GM18498 (cell line): ENCODE measurements around the gene ISCU.

Experiments
- ATAC-seq: cut with Tn5 transposase; IDR thresholded peaks from one replicate; pipeline ENCODE4 v1.9.1; 2021; ENCODE audit warnings: mild to moderate bottlenecking, moderate library complexity; ENCODE audit not compliant: unreplicated experiment

Gene ISCU

GRCh38 chr12:108562348-108563135, at the start of gene ISCU:
Gene ISCU, plus strand, starts transcription at chr12:108562596. Its CDS starts 27 bp downstream, at chr12:108562623.
- ATAC-seq = peak; percentile 59

DNA sequence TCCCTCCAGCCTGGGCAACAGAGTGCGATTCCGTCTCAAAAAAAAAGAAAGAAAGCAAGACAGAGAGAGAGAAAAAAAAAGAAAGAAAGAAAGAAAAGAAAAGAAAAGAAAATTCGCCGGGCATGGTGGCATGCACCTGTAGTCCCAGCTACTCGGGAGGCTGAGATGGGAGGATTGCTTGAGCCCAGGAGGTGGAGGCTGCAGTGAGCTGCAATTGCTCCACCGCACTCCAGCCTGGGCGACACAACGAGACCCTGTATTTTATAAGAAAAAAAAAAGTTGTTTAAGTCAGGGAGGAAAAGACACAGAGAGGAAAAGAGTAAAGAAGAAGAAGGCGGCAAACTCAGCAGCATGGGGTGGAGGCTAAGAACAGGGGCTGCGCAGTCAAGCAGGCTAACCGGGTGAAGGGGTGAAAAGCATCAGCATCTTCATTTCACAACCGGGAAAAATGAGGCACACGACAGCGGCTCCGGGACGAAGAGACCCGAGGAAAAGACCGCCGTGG, 47.9 kb upstream of the ISCU start:
- ATAC-seq = peak; percentile 11

GRCh38 chr12:108514973-108515814, 47.2 kb upstream of the ISCU start, which contains the start of gene FICD:
Gene FICD, plus strand, starts transcription at chr12:108515277. Its CDS starts 1,696 bp downstream, at chr12:108516973.
- ATAC-seq = peak; percentile 91

DNA sequence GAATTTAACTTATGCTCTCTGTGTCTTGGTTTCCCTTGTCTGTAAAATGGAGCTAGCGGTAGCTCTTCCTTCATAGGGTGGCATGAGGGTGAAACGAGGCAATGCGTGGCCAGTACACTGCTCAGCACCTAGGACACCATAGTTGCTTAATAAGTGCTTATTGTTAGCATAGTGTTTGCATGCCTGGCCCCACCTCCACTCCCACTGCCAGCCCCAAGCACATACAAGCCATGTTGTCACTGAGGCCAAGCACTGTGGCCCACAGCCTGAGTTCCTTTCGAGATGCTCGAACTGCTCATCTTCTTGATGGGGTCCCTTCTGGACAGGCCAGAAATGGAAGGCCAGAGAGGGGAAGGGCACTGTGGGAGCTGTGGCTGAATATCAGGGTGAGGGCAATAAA, 46.5 kb upstream of the ISCU start:
- no peak for ATAC-seq

DNA sequence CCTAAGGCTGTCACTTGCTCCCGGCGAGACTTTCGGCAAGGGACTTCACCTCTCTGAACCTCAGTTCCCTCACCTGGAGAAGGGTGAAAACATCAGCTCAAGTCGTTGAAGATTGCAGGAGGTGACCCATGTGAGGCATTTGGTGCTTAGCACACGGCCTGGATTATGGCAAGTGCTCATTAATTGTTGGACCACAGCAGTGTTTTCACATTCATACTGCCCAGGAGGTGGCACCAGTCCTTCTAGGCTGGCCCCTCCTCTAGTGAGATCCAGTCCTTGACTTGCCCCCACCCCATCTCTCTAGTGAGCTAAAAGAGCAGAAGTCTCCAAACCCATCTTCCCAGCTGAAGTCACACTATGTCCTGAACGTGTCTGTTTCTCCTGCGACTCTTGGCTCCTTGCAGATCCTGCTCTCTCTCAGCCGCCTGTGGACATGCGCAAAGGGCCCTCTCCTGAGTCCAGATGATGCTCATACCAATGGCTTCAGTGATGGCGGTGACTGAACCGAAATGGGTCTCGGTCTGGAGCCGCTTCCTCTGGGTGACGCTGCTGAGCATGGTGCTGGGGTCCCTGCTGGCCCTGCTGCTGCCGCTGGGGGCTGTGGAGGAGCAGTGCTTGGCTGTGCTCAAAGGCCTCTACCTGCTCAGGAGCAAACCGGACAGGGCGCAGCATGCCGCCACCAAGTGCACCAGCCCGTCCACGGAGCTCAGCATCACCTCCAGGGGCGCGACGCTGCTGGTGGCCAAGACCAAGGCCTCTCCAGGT, 45.7 kb upstream of the ISCU start:
- no peak for ATAC-seq

- ATAC-seq = no peak
Observed at GRCh38 chr12:108517288-108518100, 44.9 kb upstream of the ISCU start.

DNA sequence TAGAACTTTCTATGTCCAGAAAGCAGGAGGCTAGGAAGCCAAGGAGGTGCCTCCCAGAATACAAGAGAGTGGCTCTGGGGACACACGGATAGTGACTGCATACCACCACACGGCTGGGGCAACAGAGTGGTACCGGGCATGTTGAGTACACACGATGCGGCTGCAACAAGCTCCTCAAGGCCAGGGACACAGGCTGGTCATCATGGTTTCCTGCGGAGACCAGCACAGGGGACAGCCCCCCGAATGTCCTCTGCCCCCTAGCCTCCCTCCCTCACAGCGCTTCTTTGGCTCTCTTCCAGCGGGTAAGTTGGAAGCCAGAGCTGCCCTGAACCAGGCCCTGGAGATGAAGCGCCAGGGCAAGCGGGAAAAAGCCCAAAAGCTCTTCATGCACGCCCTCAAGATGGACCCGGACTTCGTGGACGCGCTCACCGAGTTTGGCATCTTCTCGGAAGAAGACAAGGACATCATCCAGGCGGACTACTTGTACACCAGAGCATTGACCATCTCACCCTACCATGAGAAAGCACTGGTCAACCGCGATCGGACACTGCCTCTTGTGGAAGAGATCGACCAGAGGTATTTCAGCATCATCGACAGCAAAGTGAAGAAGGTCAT, 44.2 kb upstream of the ISCU start:
- ATAC-seq = no peak

DNA sequence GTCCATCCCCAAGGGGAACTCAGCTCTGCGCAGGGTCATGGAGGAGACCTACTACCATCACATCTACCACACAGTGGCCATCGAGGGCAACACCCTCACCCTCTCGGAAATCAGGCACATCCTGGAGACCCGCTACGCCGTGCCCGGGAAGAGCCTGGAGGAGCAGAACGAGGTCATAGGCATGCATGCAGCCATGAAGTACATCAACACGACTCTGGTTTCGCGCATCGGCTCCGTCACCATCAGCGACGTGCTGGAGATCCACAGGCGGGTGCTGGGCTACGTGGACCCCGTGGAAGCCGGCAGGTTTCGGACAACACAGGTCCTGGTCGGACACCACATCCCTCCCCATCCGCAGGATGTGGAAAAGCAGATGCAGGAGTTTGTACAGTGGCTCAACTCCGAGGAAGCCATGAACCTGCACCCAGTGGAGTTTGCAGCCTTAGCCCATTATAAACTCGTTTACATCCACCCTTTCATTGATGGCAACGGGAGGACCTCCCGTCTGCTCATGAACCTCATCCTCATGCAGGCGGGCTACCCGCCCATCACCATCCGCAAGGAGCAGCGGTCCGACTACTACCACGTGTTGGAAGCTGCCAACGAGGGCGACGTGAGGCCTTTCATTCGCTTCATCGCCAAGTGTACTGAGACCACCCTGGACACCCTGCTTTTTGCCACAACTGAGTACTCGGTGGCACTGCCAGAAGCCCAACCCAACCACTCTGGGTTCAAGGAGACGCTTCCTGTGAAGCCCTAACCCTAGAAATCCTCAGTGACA, 43.5 kb upstream of the ISCU start:
- ATAC-seq = no peak

DNA sequence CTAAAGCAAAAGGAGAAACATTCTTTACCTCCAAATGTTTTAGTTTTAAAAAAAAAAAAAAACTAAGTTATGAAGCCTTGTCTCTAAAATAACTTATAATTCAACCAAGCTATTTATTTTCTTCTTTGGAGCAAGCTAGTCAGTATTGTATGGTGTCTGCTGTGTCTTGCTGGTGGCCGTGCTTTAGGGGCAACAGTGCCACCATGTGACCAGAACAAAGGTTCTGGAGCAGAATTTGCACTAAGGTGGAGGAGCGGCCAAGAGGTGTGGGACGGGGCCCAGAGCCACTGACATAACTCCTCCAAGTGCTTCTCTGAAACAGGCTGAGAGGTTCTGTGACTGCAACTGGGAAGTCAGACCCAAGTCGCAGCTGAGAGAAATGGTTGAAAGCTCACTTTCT, 42.8 kb upstream of the ISCU start:
- ATAC-seq = no peak

DNA sequence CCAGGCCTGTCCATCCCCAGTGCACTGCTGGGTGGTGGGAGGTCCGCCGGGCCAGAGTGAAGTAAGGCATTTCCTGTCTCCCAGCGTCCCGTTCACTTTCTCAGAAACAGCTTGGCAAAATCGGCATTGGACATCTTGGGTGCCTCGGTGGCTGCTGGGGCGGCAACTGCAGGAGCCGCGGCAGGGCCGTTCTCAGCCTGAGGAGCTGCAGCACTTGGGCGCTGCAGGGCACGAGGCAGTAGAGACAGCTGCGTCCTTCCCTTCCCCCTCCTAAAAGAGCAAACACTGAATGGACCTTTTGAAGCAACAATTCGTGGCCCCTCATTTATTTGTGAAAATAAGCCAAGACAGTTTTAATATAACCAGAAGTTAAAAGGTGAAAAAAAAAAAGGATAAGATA, 39.0 kb upstream of the ISCU start:
- ATAC-seq = no peak

GRCh38 chr12:108525681-108526080, 36.7 kb upstream of the ISCU start:
- no peak for ATAC-seq

DNA sequence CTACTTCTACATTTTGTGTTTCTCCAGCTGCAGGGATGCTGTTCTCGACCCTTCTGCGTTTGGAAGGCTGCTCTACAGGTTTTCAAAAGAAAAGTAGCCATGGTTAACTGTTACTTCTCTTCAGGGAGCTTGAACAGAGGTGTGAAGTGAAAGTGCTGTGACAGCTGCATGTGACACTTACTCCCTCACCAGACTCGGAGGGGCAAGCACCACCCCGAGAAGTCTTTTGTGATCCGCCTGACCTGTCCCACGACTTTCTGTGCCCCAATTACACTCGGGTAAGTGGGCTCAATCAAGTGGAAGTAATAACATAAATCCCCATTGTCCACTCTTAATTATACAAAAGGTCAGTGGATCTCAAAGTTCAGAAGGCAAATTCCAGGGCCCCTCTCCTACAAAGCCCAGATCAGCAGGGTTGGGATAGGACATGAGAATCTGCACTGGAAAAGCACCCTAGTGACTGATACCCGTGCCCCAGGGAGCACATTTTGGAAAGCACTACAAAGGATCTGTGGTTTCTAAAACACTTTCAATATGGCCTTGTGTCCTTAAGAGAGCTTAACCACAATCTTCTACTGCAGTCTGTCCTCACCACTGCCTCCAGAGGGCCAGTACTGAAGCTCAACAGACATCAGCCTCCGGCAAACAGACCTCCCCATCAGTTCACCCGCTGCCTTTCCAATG, 35.8 kb upstream of the ISCU start:
- no peak for ATAC-seq

DNA sequence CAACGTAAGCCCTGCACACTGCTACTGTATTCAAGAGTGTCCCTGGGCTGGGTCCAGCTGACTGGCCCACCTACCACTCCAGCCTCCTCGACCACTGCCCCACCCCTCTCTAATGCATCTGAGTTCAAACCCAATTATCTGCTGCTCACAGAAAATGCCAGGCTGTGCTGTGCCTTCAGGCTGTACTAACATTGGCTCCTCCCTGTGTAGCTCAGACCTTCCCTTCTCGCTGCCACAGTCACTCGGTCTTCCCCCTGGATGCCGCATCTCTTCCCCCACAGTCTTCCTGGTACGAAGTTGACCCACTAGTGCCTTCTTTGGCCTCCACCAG, 35.3 kb upstream of the ISCU start:
- no peak for ATAC-seq

- ATAC-seq = no peak
Observed at GRCh38 chr12:108530161-108530560, 32.2 kb upstream of the ISCU start.

DNA sequence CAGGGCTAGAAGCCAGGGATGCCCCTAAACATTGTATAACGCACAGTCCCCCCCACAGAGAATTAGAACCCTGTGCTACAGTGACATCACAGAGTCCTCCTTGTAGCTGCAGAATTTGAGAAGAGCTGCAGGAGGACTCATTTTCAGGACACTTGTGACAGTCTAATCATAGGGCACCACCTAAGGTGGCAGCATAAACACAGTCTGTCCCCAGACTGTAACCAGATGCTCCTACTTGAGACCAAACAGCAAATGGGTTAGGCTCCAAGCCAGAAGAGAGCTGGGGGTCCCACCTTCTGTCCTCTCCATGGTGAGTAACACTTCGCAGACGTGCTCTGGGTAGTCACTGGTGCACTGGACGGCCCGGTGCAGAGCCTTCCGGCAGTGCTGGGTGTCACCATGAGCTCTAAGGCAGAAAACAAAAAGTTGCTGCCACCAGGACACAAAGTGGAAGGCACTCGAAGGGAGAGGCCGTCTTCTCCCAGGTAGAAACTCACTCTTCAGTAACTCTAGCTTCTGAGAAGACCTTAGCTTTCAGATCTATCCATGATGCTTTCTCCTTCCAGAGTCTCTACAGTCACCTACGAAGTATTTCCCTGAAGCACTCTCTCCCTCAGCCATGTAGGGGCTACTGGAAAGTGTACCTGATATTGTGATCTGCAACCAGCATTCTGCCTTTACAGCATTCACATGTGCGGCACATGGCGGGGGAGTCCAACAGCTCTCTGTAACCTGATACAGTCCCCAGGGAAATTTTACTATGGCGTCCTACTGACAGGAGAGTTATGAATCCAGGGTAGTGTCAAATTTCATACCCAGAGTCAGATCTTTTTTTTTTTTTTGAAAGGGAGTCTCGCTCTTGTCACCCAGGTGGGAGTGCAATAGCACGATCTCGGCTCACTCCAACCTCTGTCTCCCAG, 30.2 kb upstream of the ISCU start:
- ATAC-seq = no peak

- no peak for ATAC-seq
Observed at GRCh38 chr12:108538146-108538545, 24.2 kb upstream of the ISCU start.

DNA sequence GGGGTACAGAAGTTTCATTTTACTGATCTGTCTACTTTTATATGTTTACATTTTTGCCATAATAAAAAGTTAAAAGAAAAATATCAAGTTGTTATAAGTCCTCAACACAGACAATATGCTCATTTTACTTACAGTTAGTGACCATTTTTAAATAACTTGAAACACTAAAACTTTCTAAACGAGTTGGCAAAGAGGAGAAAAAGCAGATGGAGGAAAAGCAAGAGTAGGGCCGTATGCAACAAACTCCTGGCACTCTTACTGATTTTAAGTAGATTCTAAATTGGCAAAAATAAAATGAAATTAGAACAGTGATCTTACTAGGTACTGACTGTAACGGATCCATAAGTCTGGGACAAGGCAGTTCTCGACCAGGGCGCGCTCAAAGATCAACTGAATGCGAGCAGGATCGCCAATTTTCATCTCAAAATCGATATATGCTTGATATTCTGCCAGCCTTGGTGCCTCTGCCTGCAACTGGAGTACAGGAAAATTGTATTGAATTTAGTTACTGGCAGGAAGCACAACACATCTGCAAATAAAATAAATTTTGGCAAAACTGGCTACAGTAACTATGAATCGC, 23.7 kb upstream of the ISCU start:
- no peak for ATAC-seq
